ENCODE results near the gene RAET1E. TPM values are rescaled to one million over a fixed set of nuclear protein-coding genes. Genes with fewer than 3 reads are reported as not detected.
"Not testable (repeated sequence)": the region's sequence is repeated elsewhere in the genome, so short reads cannot be mapped to it uniquely, and the experiment has no call there.

RAET1E gene
- total RNA-seq, 1 donor, result not detected

DNA sequence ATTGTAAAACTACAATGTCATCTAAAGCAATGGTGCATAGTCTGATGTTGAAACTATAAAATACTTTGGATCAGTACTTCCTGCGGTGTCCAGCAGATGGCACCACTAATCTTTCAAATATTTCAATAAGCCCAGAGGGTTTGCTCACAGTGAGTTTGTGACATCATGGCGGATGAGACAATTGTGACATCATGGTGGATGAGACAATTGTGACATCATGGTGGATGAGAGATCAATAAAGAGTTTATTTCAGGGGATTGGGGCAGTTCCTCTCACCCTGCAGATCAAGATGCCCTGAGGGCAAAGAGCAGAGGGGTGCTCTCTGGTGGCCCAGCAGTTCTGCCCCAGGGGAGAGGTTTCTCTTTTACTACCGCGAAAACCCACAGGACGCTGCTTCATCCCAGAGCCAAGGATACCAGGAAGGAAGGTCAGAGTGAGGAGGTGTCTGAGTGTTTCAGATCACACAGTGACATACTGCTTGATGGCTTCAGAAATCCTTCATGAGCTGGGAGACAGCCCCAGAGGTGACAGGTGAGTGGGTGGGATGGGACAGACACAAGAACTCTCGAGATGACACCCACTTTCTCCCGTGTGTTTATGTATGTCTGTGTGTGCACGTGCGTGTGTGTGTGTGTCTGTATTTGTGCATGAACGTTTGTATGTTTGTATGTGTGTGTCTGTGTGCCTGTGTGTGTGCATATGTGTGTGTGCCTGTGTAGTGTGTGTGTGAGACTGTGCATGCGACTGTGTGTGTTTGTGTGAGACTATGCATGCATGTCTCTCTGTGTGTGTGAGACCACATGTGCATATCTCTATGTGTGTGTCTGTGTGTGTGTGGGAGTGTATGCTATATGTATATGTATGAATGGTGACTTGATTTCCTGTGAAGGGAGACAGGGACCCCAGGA, 36.6 kb upstream of the RAET1E start:
- no peak overlapping the region for H3K4me3 ChIP-seq (ENCODE audit: low read depth, low read length)
- TF ChIP-seq, protein P1, sequence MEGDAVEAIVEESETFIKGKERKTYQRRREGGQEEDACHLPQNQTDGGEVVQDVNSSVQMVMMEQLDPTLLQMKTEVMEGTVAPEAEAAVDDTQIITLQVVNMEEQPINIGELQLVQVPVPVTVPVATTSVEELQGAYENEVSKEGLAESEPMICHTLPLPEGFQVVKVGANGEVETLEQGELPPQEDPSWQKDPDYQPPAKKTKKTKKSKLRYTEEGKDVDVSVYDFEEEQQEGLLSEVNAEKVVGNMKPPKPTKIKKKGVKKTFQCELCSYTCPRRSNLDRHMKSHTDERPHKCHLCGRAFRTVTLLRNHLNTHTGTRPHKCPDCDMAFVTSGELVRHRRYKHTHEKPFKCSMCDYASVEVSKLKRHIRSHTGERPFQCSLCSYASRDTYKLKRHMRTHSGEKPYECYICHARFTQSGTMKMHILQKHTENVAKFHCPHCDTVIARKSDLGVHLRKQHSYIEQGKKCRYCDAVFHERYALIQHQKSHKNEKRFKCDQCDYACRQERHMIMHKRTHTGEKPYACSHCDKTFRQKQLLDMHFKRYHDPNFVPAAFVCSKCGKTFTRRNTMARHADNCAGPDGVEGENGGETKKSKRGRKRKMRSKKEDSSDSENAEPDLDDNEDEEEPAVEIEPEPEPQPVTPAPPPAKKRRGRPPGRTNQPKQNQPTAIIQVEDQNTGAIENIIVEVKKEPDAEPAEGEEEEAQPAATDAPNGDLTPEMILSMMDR (IDR thresholded peaks at IDR 0.05; ENCODE audit: insufficient read depth, low read depth, low read length), result peak; percentile 69
- DNase-seq (ENCODE audit: low read depth), result peak; percentile 77

DNA sequence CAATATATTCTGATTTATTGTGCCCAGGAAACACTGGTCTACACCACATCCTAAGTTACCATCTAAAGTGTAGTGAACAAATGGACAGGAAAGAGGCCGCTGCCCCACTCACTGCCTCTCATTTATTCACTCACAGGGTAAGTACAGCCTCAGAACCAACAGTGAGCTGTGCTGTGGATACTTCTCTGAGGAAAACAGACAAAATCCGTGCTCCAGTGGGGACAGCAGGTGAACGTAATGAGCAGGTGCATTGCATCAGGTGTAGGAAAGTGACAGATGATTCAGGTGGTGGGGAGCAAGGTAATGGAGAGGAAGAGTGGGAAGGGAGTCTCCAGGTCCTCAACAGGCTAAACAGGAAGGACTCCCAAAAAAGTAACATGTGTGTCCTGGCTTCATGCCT, 35.5 kb upstream of the RAET1E start:
- H3K4me3 ChIP-seq (ENCODE audit: low read depth, low read length), result no peak overlapping the region
- no peak for DNase-seq (ENCODE audit: low read depth)
- TF ChIP-seq, protein P1 (IDR thresholded peaks at IDR 0.05; ENCODE audit: insufficient read depth, low read depth, low read length), result no peak

DNA sequence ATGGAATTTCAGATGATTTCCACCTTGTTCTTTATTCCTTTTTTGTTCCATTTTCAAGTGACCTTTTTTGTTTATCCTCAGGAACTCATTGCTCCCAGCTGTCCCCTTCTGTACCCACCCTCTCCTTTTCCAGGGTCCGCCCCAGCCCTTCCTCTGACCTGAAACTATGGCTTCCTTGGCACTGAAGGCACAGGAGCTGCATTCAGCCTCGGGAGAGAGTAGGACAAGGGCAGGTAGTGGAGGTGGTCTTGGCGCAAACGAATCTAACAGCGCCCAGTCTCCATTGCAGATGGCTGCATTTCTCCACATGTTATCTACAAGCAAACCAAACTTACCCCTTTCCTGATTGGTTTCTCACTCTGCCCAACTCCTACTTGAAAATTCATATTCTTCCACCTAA, 35.1 kb upstream of the RAET1E start:
- DNase-seq (ENCODE audit: low read depth), result no peak
- H3K4me3 ChIP-seq (ENCODE audit: low read depth, low read length), result no peak overlapping the region
- TF ChIP-seq, protein P1 (IDR thresholded peaks at IDR 0.05; ENCODE audit: insufficient read depth, low read depth, low read length), result no peak

DNA sequence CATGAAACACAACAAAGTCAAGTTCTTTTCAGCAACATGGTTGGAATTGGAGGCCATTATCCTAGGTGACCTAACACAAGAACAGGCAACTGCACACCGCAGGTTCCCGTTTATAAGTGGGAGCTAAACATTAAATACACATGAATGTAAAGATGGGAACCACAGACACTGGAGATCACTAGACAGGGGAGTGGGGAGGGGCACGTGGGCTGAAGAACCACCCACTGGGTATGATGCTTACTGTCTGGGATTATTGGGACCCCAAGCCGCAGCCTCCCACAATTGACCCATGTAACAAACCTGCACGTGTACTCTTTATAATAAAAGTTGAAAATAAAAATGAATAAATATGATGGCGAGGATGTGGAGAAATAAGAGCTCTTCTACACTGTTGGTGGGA, 33.6 kb upstream of the RAET1E start:
- DNase-seq (ENCODE audit: low read depth), result no peak
- H3K4me3 ChIP-seq (ENCODE audit: low read depth, low read length), result no peak overlapping the region
- TF ChIP-seq, protein P1 (IDR thresholded peaks at IDR 0.05; ENCODE audit: insufficient read depth, low read depth, low read length), result no peak

DNA sequence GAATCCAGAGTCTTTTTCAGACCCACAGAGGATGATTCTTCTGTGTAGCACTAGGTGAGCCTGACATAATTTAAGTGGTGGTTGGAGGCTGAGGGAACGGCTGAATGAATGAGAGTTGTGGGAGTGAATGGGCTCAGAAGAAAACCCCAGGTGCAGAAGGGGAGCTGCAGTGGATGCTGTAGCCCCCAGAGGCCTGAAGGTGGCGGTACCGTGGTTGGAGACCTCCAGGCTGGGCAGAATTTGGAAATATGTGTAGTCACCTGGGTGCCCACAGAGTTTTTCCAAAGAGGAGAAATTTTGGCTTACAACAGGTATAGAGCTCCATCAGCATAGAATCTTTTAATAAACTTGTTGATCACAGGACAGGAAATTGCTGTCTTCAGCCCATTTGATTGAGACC, 31.5 kb upstream of the RAET1E start:
- TF ChIP-seq, protein P1 (IDR thresholded peaks at IDR 0.05; ENCODE audit: insufficient read depth, low read depth, low read length), result peak; percentile 69
- no peak for DNase-seq (ENCODE audit: low read depth)
- H3K4me3 ChIP-seq (ENCODE audit: low read depth, low read length), result no peak overlapping the region

DNA sequence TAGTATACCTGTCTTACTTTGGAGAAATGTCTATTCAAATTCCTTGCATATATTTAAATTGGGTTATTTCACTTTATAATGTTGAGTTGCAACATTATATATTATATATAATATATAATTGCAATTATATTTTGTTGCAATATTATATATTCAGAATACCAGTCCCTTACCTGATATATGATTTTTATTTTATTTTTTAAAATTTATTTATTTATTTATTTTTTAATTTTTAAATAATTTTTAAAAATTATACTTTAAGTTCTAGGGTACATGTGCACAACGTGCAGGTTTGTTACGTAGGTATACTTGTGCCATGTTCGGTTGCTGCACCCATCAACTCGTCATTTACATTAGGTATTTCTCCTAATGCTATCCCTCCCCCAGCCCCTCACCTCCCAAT, 29.1 kb upstream of the RAET1E start:
- not testable (repeated sequence) for H3K4me3 ChIP-seq (ENCODE audit: low read depth, low read length); DNase-seq (ENCODE audit: low read depth)

DNA sequence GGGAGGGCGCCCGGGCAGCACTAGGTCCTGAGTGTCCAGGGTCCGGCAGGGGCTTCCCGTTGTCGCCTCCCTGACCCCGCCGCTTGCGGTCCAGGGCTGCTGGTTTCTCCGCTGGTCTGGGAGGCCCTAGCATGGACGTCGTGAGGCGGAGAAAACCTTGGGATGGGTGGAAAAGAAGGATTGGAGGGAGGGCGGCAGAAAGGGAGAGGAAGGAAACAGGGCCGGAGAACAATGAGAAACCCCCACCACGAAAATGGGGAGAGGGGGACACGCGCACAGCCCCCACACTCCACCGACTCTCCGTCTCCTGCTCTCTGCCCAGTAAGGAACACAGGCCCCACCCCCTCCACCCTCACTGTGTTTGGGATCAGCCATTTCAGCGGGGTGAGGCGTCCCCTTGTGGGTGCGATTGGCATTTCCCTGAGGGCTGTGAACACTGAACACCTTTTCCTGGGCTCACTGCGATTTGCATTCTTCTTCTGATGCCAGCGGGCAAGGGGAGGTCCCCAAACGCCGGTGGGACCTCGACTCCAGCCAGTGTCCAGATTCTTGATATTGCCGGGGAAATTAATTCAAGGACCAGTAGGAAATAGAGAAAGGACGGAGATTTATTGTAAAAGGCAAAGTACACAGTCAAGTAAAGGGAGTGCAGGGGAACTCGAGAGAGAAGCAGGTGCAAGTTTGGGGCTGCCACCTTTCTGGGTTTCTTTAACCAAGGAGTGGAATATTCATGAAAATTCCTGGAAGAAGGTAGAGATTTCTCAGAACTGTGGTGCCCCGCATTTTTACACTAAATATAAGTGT, 28.3 kb upstream of the RAET1E start:
- TF ChIP-seq, protein P1 (IDR thresholded peaks at IDR 0.05; ENCODE audit: insufficient read depth, low read depth, low read length), result peak; percentile 95
- peak overlapping the region; percentile 61 for H3K4me3 ChIP-seq (ENCODE audit: low read depth, low read length)
- DNase-seq (ENCODE audit: low read depth), result peak; percentile 73
